Lung (tissue), 12 donors: ENCODE measurements around the gene GMIP. TPM values are rescaled to one million over a fixed set of nuclear protein-coding genes. Genes with fewer than 3 reads are reported as not detected.
A peak's percentile ranks its signal among the peaks of the same experiment; 100 is the strongest.

ENCODE experiments used
- ATAC-seq: fragments of 200-7000 bp; cut with Tn5 transposase; one replicate; pipeline ENCODE4 v1.9.1; 2020; ENCODE audit warnings: moderate number of reproducible peaks; ENCODE audit not compliant: insufficient read depth, low FRiP score
- DNase-seq, 3 donors: peaks; one replicate each; pipeline ENCODE4 v3.0.0-alpha.2; 2013 to 2017
- H3K27ac ChIP-seq, 2 donors: one replicate each; pipeline ENCODE4 v1.5.1; 2013; ENCODE audit warnings: mild to moderate bottlenecking in 2 of 2, moderate library complexity in 2 of 2, control low read depth in 1 of 2, inconsistent platforms in 1 of 2, low read depth in 1 of 2, low read length in 1 of 2
- H3K27me3 ChIP-seq, 3 donors: one replicate each; pipeline ENCODE4 v1.5.1; 2013; ENCODE audit warnings: low read length in 2 of 3; ENCODE audit not compliant: control insufficient read depth in 3 of 3, insufficient read depth in 3 of 3
- H3K36me3 ChIP-seq, 4 donors: one replicate each; pipeline ENCODE4 v1.5.1; 2013; ENCODE audit warnings: low read length in 4 of 4, mild to moderate bottlenecking in 1 of 4, moderate library complexity in 1 of 4; ENCODE audit not compliant: control insufficient read depth in 4 of 4, insufficient read depth in 4 of 4
- H3K4me1 ChIP-seq, 5 donors: one replicate each; pipeline ENCODE4 v1.5.1; 2013; ENCODE audit warnings: low read length in 5 of 5, mild to moderate bottlenecking in 2 of 5, moderate library complexity in 1 of 5; ENCODE audit not compliant: control insufficient read depth in 5 of 5, insufficient read depth in 5 of 5
- H3K4me3 ChIP-seq: one replicate; pipeline ENCODE4 v1.5.1; 2013; ENCODE audit warnings: mild to moderate bottlenecking, control low read depth, moderate library complexity
- H3K9ac ChIP-seq, 2 donors: one replicate each; pipeline ENCODE4 v1.5.1; 2013; ENCODE audit warnings: low read length in 2 of 2, control low read depth in 1 of 2; ENCODE audit not compliant: insufficient read depth in 1 of 2
- H3K9me3 ChIP-seq, 4 donors: one replicate each; pipeline ENCODE4 v1.5.1; 2013; ENCODE audit warnings: low read length in 3 of 4, mild to moderate bottlenecking in 1 of 4, moderate library complexity in 1 of 4; ENCODE audit not compliant: control insufficient read depth in 4 of 4, insufficient read depth in 3 of 4
- CTCF ChIP-seq: IDR thresholded peaks from 2 replicates; pipeline ENCODE4 v1.5.1; 2012; ENCODE audit warnings: mild to moderate bottlenecking; ENCODE audit errors: control extremely low read depth, extremely low read depth
- WGBS, 2 donors: extraction: QIAGEN DNeasy Blood & Tissue Kit; methylation state at CpG; one replicate each; pipeline ENCODE4 v1.1.7; 2013; 5-methylcytosine and 5-hydroxymethylcytosine counted together
- polyA plus RNA-seq, 2 donors: library from polyadenylated mRNA; stranded (reverse); fragments of 200-250 nt; gene quantifications; one replicate each; pipeline ENCODE4 v1.2.1, GENCODE V29; 2013
- total RNA-seq, 2 donors: library from RNA; depleted of rRNA in 1 of 2; stranded (reverse); fragments of >200 nt in 1 of 2; gene quantifications; one replicate each; pipeline ENCODE4 v1.2.1, GENCODE V29; 2014 to 2021
- donor health status: control.
- donor health status: control.
- donor health status: Bipolar disorder and iron deficiency.
- donor health status: healthy.
- donor health status: DM: yes; HTN: yes; CAD: no.

GMIP gene
- total and polyA plus RNA-seq, 4 donors: 13.1 to 54.1 (median 31.6) TPM

DNA sequence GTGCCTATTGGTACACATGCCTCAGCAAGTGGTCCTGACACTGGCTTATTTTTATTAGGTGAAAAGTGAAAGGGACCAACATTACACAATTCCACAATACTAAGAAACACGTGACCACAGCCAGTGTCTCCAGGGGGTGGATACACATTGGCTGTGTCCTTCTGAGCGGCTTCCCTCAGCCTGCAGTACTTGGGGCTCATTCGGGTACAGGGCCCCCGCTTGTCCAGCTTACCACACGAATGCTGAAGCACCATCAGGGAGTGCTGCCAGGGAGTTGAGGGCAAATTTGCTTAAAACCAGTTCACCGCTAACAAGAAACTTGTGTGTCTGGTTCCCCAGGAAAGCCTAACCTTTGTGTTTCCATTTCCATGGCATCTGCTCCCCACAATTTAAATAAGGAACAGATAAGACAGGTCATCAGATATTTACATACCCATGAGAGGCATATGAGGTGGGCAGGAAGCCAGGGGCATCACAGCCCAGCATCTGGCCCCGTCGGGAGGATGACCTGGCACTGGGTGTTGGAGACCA lies 48.2 kb downstream of the GMIP start:
- peak; percentile 78 to 86 (median 84) for DNase-seq
- WGBS, 2 donors: 47 to 64% methylated on average over 8 of the region's 8 CpGs
- no peaks in the 10 kb centered on the region for H3K27me3 ChIP-seq
- H3K4me1 ChIP-seq: peaks cover 0 to 25% (median 12%) of the 10 kb centered on the region in 5 donors
- peak overlapping the region in 1 of 2 donors; percentile 73 for H3K27ac ChIP-seq
- no peak for TF ChIP-seq CTCF
- H3K9ac ChIP-seq: no peak overlapping the region
- H3K36me3 ChIP-seq: peaks cover 0 to 2% (median 1%) of the 10 kb centered on the region in 4 donors
- no peak for ATAC-seq
- H3K9me3 ChIP-seq: no peaks in the 10 kb centered on the region
- no peak overlapping the region for H3K4me3 ChIP-seq

DNA sequence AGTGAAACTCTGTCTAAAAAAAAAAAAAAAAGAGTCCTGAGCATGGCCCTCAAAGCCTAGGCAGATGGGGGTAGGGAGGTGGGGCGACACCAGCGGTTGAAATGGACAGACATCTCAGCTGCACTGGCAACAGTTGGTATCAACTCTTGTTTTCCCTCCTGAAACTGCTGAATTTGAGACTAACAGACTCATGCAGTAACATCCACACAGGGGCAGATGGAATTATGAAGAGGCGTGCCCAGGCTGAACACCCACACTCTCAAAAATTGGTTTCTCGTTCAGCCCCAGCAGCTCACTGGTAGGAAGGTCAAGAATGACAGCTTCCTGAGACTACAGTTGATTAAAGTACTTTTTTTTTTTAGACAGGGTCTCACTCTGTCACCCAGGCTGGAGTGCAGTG lies 49.1 kb downstream of the GMIP start:
- no peaks in the 10 kb centered on the region for H3K27me3 ChIP-seq
- H3K4me3 ChIP-seq: no peak overlapping the region
- no peaks in the 10 kb centered on the region for H3K9me3 ChIP-seq
- peaks cover 0 to 2% (median 1%) of the 10 kb centered on the region in 4 donors for H3K36me3 ChIP-seq
- no peak for DNase-seq
- TF ChIP-seq CTCF: no peak
- no peak overlapping the region for H3K27ac ChIP-seq
- 88% methylated on average over 4 of the region's 4 CpGs for WGBS, 2 donors
- no peak overlapping the region for H3K9ac ChIP-seq
- peaks cover 0 to 25% (median 12%) of the 10 kb centered on the region in 5 donors for H3K4me1 ChIP-seq
- ATAC-seq: no peak

- DNase-seq (no peak), ATAC-seq (no peak)
- no peak overlapping the region for H3K27ac ChIP-seq
- H3K9me3 ChIP-seq: no peaks in the 10 kb centered on the region
- H3K4me1 ChIP-seq: peaks cover 0 to 25% (median 12%) of the 10 kb centered on the region in 5 donors
- WGBS, 2 donors: 88 to 96% methylated on average over 10 of the region's 10 CpGs
- peaks cover 0 to 2% (median 1%) of the 10 kb centered on the region in 4 donors for H3K36me3 ChIP-seq
- no peaks in the 10 kb centered on the region for H3K27me3 ChIP-seq
- H3K4me3 ChIP-seq: no peak overlapping the region
- no peak for TF ChIP-seq CTCF
- no peak overlapping the region for H3K9ac ChIP-seq
These were observed 50.8 kb downstream of the GMIP start for GRCh38 chr19:19592690-19593089.
